CD4-positive, alpha-beta T cell treated with Interleukin-17A for 4 hours (primary cell): Measurements from ENCODE around the gene SLF1.

Experiments used
- DNase-seq: peaks from one replicate; pipeline ENCODE4 v3.0.0-alpha.2; 2020; ENCODE audit warnings: mixed read lengths

The SLF1 gene

GRCh38 chr5:94667937-94668336, 49.5 kb downstream of the SLF1 start:
- DNase-seq, result no peak

- DNase-seq, result no peak
These were observed 52.3 kb downstream of the SLF1 start for GRCh38 chr5:94670726-94671125.

GRCh38 chr5:94672746-94673145, 54.3 kb downstream of the SLF1 start:
- DNase-seq, result no peak

DNA sequence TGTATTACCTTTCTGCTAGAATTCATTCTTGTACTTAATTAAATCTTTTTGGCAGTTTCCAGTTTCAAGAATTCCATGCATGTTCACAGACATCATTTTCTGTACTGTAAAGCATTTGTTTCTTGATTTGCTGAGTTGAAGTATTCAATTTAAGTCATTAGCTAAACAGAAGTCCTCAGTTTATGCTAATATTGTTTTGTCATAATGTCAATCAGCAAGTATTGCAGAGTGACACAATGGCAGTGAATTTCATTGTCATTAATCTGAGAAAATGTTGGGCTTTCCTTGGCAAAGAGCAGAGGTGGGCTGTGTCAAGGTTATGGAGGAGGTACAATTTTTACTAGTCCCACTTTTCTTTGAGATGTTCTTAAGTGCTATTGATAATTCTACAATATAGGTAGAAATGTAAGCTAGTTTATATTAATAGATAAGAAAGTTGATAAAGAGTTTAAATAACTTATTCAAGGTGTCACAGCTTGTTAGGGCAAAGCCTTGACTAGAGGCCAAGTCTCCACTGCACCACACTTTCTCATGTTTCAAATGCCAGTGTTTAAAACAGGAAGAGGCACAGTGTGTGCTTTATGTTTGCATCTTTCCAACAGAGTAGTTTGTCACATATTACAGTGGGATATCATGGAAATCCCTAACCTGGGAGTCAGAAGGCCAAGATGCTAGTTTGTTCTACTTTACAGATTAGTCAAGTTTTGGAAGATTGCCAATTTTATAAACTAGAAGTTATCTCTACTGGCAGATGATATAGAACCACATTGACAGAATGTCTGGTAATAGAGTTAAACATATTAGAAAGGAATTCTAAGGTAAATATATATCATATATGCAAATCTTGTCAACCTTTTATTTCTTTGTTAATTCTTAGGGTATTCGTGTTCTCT, 56.3 kb downstream of the SLF1 start:
- DNase-seq, result no peak

GRCh38 chr5:94675965-94676618, 57.6 kb downstream of the SLF1 start:
- no peak for DNase-seq

- no peak for DNase-seq
These were observed 64.5 kb downstream of the SLF1 start for GRCh38 chr5:94682814-94683520.

- no peak for DNase-seq
These were observed 71.4 kb downstream of the SLF1 start for GRCh38 chr5:94689908-94690307.

GRCh38 chr5:94690778-94691177, 72.3 kb downstream of the SLF1 start:
- no peak for DNase-seq

DNA sequence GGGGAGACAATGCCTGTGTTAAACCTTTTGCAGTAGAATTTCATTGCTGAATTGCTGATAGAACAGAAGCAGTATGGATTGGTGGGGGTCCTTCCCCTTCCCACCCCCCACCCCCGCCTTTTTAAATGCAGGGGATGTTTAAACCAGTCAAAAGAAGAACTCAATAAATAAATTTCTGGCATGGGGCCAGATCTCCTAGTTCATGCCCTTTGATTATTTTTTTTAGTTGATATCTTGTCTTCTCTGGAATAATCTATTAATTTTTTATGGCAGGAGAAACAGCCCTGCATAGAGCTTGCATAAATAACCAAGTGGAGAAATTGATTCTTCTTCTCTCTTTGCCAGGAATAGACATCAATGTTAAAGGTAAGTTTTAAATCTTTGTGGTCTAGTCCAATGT, 72.8 kb downstream of the SLF1 start:
- DNase-seq, result no peak

- DNase-seq, result no peak
These were observed 73.5 kb downstream of the SLF1 start for GRCh38 chr5:94691949-94692348.

- no peak for DNase-seq
These were observed 74.1 kb downstream of the SLF1 start for GRCh38 chr5:94692581-94692980.

- no peak for DNase-seq
These were observed 74.8 kb downstream of the SLF1 start for GRCh38 chr5:94693043-94693822.

DNA sequence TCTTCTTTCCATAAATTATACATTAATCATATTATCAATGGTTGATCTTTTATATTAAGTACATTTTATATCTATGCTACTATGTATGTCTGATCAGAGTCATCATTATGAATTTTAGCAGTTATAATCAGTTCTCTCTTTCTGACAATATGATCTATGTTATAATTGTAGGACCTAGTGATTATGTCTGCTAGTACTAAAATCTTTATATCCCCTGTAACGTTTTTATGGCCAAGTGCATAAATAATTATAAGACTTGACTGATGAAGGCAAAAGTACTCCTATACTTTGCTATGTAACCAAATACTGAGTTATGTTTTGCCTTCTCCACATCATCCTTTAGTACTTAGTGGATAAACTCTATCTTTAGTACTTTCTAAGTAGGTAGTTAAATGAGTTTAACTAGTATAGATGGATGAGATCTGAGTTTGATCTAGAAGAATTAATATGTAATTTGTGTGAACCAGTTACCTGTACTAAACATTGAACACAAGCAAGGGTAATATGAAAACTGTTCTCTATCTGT, 75.4 kb downstream of the SLF1 start:
- DNase-seq, result no peak

GRCh38 chr5:94694671-94695070, 76.2 kb downstream of the SLF1 start:
- no peak for DNase-seq

DNA sequence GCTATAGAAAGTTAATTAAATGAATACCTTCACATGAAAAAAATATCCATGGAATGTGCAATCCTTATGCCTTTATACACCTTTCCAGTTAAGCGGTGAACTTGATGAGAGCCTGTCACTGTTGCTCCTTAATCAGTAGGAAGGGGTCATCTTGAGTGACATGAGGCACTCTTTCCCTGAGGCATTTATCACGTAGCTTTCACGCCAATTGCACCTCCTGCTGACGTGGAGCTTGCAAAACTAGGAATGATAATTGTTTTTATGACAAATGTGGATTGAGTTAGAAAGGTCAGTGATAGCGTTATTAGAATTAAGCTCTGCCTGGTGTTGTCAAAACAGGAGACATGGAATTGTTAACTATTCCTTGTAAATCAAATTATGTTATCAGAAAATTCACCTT, 79.7 kb downstream of the SLF1 start:
- no peak for DNase-seq

DNA sequence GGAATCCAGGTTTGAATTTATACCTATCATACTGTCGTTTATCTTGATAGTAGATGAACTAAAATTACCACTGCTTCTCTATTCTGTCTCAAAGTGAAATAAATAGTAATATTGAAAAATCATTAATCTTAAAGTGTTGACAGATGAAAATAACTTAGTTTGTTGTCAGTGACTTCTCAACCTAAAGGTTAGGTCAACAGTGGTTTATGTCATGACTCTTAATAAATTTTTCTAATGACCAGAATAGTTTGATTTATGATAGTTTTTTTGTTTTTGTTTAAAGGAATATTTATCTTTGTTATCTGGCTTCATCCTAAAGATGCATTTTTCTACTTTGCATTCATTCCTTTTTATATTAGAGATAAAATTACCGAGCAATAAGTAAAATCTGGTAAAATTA, 81.1 kb downstream of the SLF1 start:
- no peak for DNase-seq

GRCh38 chr5:94700592-94700991, 82.1 kb downstream of the SLF1 start:
- DNase-seq, result no peak

- no peak for DNase-seq
These were observed 84.3 kb downstream of the SLF1 start for GRCh38 chr5:94702729-94703128.

DNA sequence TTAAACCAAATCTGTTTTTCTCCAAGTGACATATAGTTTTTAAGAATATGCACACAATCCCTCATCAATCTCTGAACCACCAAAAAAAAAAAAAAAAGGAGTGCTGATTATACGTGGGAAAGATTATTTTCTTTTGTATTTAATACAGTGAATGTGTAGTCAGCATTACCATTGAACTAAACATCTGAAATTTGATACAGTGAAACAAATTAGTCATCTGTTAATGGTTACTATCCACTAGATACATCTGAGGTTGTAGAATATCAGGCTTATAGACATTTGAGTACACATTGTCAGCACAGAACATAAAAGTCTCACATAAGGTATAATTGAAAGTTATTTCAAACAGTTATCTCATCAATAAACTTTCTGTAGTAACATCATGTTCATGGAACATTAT, 87.0 kb downstream of the SLF1 start:
- DNase-seq, result no peak

DNA sequence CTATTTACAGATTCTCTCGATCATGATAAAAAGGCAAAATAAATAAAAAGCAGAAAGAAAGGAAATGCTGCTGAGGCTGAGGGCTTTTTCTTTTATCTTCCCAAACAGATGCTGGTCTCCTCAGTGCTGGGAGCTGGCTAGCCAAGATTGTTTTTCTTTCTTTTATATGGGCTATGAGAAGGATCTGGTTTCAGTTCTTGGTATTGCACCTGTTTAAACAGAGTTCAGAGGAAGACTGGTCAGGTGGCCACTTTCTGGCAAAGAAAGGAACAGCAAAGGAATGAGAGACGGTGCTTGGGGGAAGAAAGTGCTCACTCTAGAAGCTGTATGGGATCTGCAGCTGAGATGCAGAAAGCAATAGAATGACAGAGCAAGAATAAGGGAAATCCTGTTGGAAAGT, 88.9 kb downstream of the SLF1 start:
- DNase-seq, result no peak

DNA sequence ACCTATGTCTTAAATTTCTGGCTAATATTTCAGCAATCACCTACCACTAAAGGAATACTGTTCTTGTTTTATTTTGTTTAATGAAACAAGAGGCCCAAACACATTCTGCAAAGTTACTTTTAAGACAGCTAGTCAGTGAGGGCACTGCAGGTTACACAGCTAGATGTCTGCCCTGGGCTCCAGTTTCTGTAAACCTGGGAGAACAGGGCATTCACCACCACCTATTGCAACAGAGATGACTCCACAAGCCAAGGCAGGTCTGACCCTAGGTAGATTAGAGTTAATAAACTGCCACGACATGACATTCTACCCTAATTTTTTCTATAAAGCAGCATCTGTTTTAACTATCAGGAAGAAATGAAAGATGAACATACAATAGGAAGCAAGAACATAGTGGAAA, 90.8 kb downstream of the SLF1 start:
- DNase-seq, result no peak

- no peak for DNase-seq
These were observed 93.3 kb downstream of the SLF1 start for GRCh38 chr5:94711785-94712184.

DNA sequence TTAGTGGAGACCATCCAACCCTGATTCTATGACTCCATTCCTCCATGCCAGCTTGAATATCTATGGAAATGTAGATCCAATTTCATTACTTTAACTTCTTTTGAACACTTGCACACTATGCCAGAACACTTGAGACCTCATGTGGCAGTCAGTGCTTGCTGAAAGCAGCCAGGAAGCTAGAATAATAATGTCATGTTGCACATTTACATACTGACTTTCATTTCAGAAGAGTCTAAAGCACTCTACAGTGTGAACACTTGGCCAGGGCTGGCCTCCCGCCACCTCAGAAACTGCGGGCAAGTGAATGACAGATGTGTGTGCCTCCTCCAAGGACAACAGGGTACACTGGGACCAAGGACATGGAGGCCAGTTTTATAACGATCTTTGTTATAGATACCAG, 97.3 kb downstream of the SLF1 start:
- DNase-seq, result no peak
